Left ventricle myocardium inferior (tissue), 1 donor: ENCODE data around the gene POMT1. TPM values are rescaled to one million over a fixed set of nuclear protein-coding genes. Genes with fewer than 3 reads are reported as not detected.

Experiments
- DNase-seq: peaks from one replicate; pipeline ENCODE4 v3.0.0-alpha.2; 2020
- H3K27ac ChIP-seq: fragments of 200-600 bp; replicated peaks from 2 replicates; pipeline ENCODE4 v1.8.0; 2021
- H3K27me3 ChIP-seq: fragments of 200-600 bp; 2 replicates; pipeline ENCODE4 v1.8.0; 2021; ENCODE audit warnings: low read depth
- H3K36me3 ChIP-seq: fragments of 200-600 bp; 2 replicates; pipeline ENCODE4 v1.8.0; 2021
- H3K4me1 ChIP-seq: fragments of 200-600 bp; 2 replicates; pipeline ENCODE4 v1.8.0; 2021
- H3K4me3 ChIP-seq: fragments of 200-600 bp; 2 replicates; pipeline ENCODE4 v1.8.0; 2021; ENCODE audit warnings: mild to moderate bottlenecking, moderate library complexity
- H3K9me3 ChIP-seq: fragments of 200-600 bp; replicated peaks from 2 replicates; pipeline ENCODE4 v1.8.0; 2021
- intact Hi-C: fragments of 100-400 bp; cut with micrococcal nuclease; formaldehyde crosslinking; loops from one replicate; pipeline ENCODE4 v1.11.0; 2022
- total RNA-seq: library from RNA; stranded (reverse); fragmentation: NEBNext Ultra II Directional; extraction: Animal tissue kit (Norgen Biotek cat#: 25700); gene quantifications from one replicate; pipeline ENCODE4 v1.2.1, GENCODE V29; 2021
- TF ChIP-seq, protein P1 (sequence below): fragments of 200-600 bp; IDR thresholded peaks from 2 replicates; pipeline ENCODE4 v1.8.0; 2021; ENCODE audit warnings: antibody characterized with exemption, mild to moderate bottlenecking, borderline replicate concordance
- donor health status: DM: no; HTN: yes; CAD: no; lungs with severe emphysema.

POMT1 gene
- total RNA-seq, 1 donor from 2014 or later: 19.3 TPM

DNA sequence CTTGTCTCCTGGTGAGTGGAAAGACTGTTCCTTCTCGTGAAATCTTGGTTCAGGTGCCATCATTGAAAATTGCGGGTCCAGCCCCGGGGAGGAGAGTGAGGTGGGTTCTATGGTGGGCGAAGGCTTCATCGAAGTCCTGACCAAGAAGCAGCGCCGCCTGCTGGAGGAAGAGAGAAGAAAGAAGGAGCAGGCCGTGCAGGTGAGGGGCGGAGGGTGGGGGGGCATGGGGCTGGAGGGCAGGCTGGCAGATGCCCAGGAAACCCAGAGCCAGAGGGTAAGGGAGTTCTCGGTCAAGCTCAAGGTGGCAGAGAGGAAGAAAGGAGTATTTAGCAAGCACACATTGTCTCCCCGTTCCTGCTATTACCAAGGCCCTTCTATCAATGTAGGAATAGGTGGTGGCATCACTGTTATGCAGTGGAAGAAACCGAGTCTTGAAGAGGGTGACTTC lies 24.3 kb upstream of the POMT1 start:
- peaks cover 99% of the 10 kb centered on the region for H3K36me3 ChIP-seq
- peak overlapping the region; percentile 84 for H3K27ac ChIP-seq
- no peaks in the 10 kb centered on the region for H3K9me3 ChIP-seq
- peak; percentile 41 for DNase-seq
- H3K4me3 ChIP-seq: no peak overlapping the region
- no peaks in the 10 kb centered on the region for H3K27me3 ChIP-seq
- TF ChIP-seq, protein P1, sequence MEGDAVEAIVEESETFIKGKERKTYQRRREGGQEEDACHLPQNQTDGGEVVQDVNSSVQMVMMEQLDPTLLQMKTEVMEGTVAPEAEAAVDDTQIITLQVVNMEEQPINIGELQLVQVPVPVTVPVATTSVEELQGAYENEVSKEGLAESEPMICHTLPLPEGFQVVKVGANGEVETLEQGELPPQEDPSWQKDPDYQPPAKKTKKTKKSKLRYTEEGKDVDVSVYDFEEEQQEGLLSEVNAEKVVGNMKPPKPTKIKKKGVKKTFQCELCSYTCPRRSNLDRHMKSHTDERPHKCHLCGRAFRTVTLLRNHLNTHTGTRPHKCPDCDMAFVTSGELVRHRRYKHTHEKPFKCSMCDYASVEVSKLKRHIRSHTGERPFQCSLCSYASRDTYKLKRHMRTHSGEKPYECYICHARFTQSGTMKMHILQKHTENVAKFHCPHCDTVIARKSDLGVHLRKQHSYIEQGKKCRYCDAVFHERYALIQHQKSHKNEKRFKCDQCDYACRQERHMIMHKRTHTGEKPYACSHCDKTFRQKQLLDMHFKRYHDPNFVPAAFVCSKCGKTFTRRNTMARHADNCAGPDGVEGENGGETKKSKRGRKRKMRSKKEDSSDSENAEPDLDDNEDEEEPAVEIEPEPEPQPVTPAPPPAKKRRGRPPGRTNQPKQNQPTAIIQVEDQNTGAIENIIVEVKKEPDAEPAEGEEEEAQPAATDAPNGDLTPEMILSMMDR: peak; percentile 67
- peaks cover 66% of the 10 kb centered on the region for H3K4me1 ChIP-seq
- intact Hi-C loops: loop anchor here (10.0 kb wide), 1 partner anchor 114 kb away; no protein-coding TSS in a partner anchor

GRCh38 chr9:131478911-131479310 lies 23.8 kb upstream of the POMT1 start:
- DNase-seq: no peak
- TF ChIP-seq, protein P1: no peak
- Histone ChIP-seq H3K9me3 (no peaks in the 10 kb centered on the region), H3K27me3 (no peaks in the 10 kb centered on the region), H3K36me3 (peaks cover 99% of the 10 kb centered on the region), H3K27ac (peak overlapping the region; percentile 84), H3K4me1 (peaks cover 70% of the 10 kb centered on the region), H3K4me3 (no peak overlapping the region)
- intact Hi-C loops: loop anchor here (10.0 kb wide), 1 partner anchor 114 kb away; no protein-coding TSS in a partner anchor

GRCh38 chr9:131480258-131480657 lies 22.5 kb upstream of the POMT1 start:
- Histone ChIP-seq H3K36me3 (peaks cover 99% of the 10 kb centered on the region), H3K4me3 (no peak overlapping the region), H3K4me1 (peaks cover 83% of the 10 kb centered on the region), H3K27ac (peak overlapping the region; percentile 89), H3K9me3 (no peaks in the 10 kb centered on the region), H3K27me3 (no peaks in the 10 kb centered on the region)
- TF ChIP-seq, protein P1: no peak
- intact Hi-C loops: no loop called here
- no peak for DNase-seq

DNA sequence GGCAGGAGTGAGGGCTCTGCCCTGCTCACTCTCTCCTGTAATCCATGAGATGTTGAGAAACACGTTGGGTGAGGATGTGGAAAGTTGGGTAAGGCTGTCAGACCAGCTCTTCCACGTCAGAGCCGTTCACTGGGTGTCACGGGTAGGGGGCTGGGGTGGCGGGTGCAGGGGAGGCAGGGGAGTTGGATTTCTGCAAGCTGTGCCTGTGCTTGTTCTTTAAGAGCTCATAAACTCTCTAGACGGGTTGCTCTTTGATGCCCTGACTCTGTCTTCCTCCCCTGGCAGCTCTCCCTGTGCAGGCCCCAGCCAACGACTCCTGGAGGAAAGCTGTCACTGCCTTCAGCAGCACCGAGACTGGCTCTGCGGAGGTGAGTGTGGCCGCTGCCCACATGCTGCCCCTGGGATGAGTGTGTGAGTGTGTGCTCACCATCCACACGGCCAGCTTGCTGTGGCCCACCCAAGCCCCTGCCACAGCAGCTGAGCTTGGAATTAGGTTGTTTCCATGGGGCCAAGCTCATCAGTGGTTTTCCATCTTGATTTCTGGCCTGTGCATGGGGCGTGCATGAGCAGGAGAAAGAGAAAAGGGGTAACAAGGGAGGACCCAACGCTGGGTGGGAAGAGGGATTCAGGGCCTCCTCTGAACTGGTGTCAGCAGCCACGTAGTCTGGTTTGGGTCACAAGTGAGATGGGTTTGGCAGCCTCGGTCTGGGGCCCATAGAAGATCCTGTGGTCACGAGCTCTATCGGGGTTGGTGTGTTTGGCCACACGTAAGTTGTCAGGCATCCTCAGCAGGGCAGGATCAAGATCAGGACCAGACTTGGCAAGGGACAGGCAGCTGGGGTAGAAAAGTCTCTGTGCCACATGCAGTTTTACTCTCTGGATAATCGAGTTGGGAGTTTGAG lies 21.0 kb upstream of the POMT1 start:
- H3K4me1 ChIP-seq: peaks cover 83% of the 10 kb centered on the region
- H3K9me3 ChIP-seq: no peaks in the 10 kb centered on the region
- H3K4me3 ChIP-seq: no peak overlapping the region
- DNase-seq: no peak
- H3K27ac ChIP-seq: peak overlapping the region; percentile 89
- TF ChIP-seq, protein P1: no peak
- intact Hi-C loops: no loop called here
- H3K27me3 ChIP-seq: no peaks in the 10 kb centered on the region
- peaks cover 99% of the 10 kb centered on the region for H3K36me3 ChIP-seq

GRCh38 chr9:131482343-131483006 lies 20.2 kb upstream of the POMT1 start:
- Histone ChIP-seq H3K9me3 (no peaks in the 10 kb centered on the region), H3K27ac (peak overlapping the region; percentile 89), H3K4me1 (peaks cover 80% of the 10 kb centered on the region), H3K36me3 (peaks cover 99% of the 10 kb centered on the region), H3K27me3 (no peaks in the 10 kb centered on the region), H3K4me3 (peak overlapping the region; percentile 9)
- TF ChIP-seq, protein P1: no peak
- intact Hi-C loops: no loop called here
- no peak for DNase-seq
